ENCODE measurements around the gene COQ4.

The COQ4 gene

GRCh38 chr9:128297221-128297773, 25.3 kb upstream of the COQ4 start:
- no peak for ATAC-seq

GRCh38 chr9:128298535-128299482, 23.8 kb upstream of the COQ4 start:
- TF ChIP-seq RARB (CRISPR knock-in tag; IDR thresholded peaks at IDR 0.05) (no peak), PATZ1 (CRISPR knock-in tag; IDR thresholded peaks at IDR 0.05; ENCODE audit: borderline replicate concordance) (no peak), ZNF8 (CRISPR knock-in tag; IDR thresholded peaks at IDR 0.05) (no peak), POU6F1 (CRISPR knock-in tag; IDR thresholded peaks at IDR 0.05; ENCODE audit: borderline replicate concordance, low read depth) (no peak), ESRRG (CRISPR knock-in tag; IDR thresholded peaks at IDR 0.05) (no peak), ARNTL (CRISPR knock-in tag; IDR thresholded peaks at IDR 0.05; ENCODE audit: borderline replicate concordance, low read depth) (no peak), TCF4 (CRISPR knock-in tag; IDR thresholded peaks at IDR 0.05; ENCODE audit: borderline replicate concordance) (no peak), CSRNP3 (CRISPR knock-in tag; IDR thresholded peaks at IDR 0.05) (no peak), CSDC2 (CRISPR knock-in tag; IDR thresholded peaks at IDR 0.05) (no peak), SNAI2 (CRISPR knock-in tag; IDR thresholded peaks at IDR 0.05) (no peak), TOX (CRISPR knock-in tag; IDR thresholded peaks at IDR 0.05; ENCODE audit: borderline replicate concordance) (no peak), BACH2 (CRISPR knock-in tag; IDR thresholded peaks at IDR 0.05; ENCODE audit: borderline replicate concordance) (no peak), ZNF565 (CRISPR knock-in tag; conservative IDR thresholded peaks at IDR 0.05; ENCODE audit: low read depth) (no peak)
- ATAC-seq, result no peak

More at GRCh38 chr9:128297221-128297773, 25.3 kb upstream of the COQ4 start:
- TF ChIP-seq POU6F1 (CRISPR knock-in tag; IDR thresholded peaks at IDR 0.05; ENCODE audit: borderline replicate concordance, low read depth) (no peak), ARNTL (CRISPR knock-in tag; IDR thresholded peaks at IDR 0.05; ENCODE audit: borderline replicate concordance, low read depth) (no peak), PATZ1 (CRISPR knock-in tag; IDR thresholded peaks at IDR 0.05; ENCODE audit: borderline replicate concordance) (no peak), TSHZ2 (CRISPR knock-in tag; IDR thresholded peaks at IDR 0.05) (no peak), PPARA (CRISPR knock-in tag; IDR thresholded peaks at IDR 0.05; ENCODE audit: borderline replicate concordance) (no peak), ZC3H10 (CRISPR knock-in tag; IDR thresholded peaks at IDR 0.05) (no peak), ZFP3 (CRISPR knock-in tag; IDR thresholded peaks at IDR 0.05) (no peak), GLIS3 (CRISPR knock-in tag; IDR thresholded peaks at IDR 0.05) (no peak), RARB (CRISPR knock-in tag; IDR thresholded peaks at IDR 0.05) (no peak), ZFP30 (CRISPR knock-in tag; IDR thresholded peaks at IDR 0.05) (no peak), CSDC2 (CRISPR knock-in tag; IDR thresholded peaks at IDR 0.05) (no peak), TOX (CRISPR knock-in tag; IDR thresholded peaks at IDR 0.05; ENCODE audit: borderline replicate concordance) (no peak), SNAI2 (CRISPR knock-in tag; IDR thresholded peaks at IDR 0.05) (no peak)
